CD4-positive, alpha-beta T cell treated with Interleukin-4 for 4 hours (primary cell): ENCODE measurements around the gene PTH2.
"Not testable (repeated sequence)": the region's sequence is repeated elsewhere in the genome, so short reads cannot be mapped to it uniquely, and the experiment has no call there.

Source experiments
- DNase-seq: peaks from one replicate; pipeline ENCODE4 v3.0.0-alpha.2; 2020

Gene PTH2

DNA sequence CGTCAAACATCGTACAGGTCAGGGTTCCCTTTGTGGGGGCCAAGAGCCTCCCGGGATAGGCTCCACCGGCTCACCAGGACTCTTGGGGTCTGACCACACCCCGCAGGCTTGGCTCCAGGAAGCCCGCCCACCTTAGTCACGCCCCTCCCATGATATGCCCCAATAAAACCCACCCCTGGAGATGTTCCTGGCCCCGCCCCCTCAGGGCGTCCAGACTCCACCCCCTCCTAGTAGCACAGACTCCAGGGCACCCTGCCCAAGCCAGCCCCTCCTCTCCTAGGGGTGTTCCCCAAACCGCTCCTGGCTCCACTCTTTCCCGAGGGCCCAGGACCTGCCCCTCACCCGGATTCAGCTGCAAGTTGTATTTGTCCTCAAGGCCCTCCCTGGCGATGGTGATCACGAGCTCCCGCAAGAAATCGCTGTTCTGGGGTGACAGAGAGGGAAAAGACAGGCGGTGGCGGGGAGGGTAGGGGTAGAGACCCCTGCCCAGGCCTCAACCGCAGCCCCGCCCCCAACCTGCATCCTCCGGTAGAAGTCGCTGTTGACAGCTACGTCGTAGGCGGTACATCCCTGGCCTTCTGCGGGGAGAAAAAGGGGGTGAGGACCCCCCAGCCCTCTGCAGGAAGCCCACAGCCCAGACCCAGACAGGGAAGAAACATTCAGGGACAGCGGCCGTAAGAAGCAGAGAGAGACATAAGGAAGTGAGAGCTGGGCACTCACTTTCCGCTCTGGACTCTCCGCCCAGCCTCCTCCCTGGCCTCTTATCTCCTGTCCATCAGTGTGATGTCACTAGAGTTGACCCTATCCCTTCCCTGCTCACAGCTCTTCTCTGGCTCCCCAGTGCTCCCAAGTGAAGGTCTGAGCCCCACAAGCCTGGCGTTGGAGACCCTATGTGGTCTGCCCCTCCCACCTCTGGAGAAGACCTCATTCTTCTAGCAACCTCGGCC lies 24.5 kb upstream of the PTH2 start:
- DNase-seq = no peak

DNA sequence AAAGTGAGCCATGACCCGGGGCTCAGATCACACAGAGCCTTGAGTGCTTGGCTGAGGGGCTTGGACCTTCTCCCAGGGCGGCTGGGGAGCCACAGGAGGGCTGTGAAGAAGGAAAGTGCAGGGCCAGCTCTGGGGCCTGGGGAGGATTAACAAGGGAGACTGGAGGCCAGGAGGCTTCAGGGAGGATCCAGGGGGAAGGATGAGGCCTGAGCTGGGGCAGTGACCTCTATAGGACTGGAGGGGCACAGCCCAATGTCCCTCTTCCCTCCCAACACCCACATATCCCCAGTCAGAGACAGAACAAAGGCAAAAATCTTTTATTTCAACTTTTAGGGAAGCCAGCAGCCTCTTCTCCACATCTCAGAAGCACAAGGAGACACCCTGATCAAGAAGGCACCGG lies 22.8 kb upstream of the PTH2 start:
- DNase-seq = no peak

DNA sequence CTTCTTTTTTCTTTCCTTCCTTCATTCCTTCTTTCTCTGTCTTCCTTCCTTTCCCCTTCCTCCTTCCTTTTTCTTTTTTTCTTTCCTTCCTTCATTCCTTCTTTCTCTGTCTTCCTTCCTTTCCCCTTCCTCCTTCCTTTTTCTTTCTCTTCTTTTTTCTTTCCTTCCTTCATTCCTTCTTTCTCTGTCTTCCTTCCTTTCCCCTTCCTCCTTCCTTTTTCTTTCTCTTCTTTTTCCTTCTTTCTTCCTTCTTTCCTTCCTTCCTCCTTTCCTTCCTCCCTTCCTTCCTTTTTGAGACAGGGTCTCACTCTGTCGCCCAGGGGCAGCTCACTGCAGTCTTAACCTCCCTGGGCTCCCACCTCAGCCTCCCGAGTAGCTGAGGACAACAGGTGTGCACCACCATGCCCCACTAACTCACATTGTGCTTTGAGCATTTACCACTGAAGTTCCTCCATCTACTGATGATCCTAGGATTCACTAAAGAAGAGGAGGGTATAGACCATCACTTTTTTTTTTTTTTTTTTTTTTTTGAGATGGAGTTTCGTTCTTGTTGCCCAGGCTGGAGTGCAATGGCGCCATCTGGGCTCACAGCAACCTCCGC lies 21.0 kb upstream of the PTH2 start:
- not testable (repeated sequence) for DNase-seq

DNA sequence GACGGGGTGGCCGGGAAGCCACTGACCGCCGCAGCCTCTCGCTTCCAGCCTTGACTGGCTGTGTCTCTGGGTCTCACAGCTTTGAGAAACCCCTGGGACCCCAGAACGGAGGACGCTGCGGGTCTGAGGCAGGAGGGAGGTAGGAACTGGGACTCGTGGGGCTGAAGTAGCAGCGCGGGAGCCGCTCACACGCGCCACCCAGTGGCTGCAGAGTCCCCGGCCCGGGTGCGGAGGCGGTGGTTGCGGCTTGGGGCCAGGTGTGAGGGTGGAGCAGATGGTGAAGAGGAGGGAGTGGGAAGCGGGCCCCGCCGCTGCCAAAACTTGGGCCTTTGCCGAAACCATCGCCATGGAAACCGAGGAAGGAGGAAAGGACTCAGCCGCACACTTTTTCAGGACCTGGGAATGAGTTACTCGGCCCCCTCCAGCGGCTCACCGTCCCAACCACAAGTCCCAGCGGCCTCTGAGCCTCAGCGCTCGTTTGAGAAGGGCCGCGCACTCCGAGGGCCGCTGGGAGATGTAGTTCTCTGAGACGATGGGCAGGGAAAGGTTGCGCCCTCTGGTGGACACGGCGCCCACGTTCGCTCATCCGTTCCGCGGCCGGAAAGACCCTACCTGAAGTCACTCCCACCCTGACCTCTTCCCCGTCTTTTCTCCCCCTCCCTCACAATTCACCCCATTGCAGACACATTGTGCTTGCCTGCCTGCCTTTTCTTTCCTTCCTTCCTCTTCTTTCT lies 20.3 kb upstream of the PTH2 start:
- DNase-seq = peak; percentile 92

DNA sequence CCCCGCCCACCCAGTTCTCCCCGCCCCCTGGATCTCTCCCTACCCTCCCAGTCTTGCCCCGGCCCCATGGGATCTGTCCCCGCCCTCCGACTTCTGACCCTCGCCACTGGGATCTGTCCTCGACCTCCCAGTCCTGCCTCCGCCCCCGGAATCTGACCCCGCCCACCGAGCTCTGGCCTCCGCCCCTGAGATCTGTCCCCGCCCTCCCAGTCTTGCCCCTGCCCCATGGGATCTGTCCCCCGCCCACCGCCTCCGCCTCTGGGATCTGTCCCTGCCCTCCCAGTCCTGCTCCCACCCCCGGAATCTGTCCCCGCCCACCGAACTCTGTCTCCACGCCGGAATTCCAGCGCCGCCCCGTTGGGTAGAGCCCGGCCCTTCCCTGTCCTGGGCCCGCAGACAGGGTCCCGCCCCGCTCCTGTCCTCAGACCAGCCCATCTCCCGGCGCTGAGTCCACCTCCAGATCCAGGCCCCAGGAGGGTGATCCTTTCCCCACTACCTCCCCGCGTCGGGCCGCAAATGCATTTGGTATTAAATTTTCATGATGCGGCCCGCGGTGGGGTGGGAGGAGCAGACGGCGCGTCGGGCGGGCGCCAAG lies 19.6 kb upstream of the PTH2 start:
- DNase-seq = no peak

DNA sequence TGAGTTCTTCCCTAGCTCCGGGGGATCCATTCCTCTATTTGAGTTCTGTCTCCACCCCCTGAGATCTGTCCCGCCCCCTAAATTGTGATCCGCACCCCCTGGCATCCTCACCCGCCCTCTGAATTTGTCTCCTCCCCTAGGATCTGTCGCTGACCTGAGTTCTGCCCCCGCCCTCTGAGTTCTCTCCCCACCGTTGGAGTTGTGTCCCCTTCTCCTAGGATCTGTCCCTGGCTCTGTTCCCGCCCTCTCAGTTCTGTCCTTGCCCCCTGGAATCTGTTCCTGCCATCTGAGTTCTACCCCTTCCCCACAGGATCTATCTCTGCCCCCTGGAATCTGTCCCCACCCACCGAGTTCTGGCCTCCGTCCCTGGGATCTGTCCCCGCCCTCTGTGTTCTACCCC lies 19.1 kb upstream of the PTH2 start:
- DNase-seq = no peak

DNA sequence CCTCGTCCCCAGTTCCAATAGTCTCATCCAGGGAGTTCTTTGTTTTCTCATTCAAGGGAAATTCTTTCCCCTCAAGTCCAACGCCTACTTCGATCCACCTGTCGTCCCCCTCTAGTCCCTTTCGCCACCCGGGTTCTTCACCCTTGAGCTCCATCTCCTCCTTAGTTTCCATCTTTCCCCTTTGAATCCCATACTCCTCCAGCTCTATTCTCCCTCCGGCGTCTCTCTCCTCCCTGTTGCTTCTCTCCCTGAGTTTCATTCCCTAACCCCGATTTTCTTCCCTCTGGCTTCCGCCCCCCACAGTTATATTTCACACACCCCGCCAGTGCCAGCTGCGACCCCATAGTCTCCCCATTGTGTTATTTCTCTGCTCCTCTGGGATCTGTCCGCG lies 18.7 kb upstream of the PTH2 start:
- DNase-seq = no peak

DNA sequence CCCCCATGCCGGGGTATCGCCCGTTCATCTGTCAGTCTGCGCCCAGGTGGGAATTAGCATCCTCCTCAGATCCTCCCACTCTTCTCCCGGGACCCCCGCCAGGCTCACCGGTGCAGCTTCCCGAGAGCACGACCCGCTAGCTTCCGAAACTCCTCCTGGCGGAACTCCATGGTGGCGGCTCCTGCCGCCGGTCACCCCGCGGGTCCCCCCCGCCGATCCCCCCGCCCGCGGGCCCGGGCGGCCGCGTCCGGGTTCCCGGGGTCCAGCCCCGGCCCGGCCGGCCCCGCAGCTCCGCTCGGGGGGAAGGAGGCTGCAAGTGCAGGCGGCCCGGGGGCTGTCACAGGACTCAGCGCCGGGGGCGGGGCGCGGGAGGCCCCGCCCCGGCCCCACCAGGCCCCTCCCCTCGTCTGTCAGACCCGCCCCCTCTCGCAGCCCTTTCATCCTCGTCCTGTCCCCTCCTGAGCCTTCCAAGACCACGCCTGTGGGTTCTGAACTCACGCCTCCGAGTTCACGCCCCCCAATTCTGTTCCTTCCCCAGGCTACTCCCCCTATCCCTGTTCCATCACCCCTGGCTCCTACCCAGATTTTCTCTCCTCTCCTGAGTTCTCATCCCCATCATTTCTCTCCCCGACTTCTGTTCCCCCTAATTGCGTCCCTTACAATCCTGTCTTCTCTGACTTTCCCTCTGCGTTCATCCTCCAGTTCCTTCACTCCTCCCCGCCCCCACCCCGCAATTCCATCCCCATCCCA lies 18.1 kb upstream of the PTH2 start, which contains the start of gene SLC17A7:
SLC17A7 (minus strand) TSS at position 318 of the 750 bp plus-strand sequence; CDS start at position 170, 148 bp downstream.
- DNase-seq = no peak

DNA sequence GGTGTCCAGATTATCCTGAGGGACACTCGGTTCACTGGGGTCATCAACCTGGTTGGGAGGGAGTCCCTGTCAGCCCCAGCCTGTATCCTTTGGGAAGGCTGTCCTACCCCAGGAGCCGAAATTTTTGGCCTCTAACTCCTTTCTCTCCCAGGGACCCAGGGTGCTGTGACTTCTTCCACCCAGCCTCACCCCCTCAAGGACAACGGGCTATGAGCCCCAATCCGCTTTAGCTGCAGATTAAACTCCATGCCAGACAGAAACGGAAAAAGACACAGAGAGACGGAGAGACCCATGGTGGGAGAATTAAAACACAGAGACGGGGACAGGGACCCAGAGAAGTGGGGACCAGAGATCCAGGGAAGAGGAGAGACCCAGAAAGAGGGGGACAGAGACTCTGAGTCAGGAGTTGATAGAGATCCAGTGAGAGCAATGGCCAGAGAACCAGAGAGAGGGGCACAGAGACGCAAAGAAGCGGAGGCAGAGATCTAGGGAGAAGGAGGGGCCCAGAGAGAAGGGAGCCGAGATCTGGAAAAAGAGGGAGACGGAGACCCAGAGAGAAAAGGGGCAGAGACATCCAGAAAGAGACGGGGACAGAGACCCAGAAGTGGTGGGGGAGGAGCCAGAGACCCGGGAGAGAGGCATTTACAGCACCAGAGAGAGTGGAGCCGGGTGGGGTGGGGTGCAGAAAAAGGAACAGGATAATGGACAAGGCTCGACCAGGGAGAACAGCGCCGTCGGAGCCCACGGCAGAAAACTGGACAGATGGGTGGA lies 17.4 kb upstream of the PTH2 start:
- DNase-seq = no peak

DNA sequence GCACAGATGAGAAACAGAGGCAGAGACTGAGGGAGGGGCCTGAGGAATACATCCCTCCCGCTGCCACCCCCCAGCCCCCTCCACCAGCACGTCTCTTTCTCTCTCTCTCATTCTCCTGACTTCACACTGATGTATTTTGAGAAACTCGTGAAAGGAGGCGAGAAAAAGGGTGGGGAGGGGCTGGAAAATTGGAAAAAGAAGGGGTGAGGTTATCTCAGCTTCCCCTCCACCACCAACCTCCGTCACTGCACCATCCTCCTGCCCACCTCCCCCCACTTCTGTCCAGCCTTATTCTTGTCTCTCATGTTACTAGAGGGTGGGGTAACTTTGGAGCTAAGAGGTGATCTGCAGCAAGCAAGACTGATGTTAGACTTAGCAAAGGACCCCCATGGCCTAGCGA lies 16.6 kb upstream of the PTH2 start:
- no peak for DNase-seq

DNA sequence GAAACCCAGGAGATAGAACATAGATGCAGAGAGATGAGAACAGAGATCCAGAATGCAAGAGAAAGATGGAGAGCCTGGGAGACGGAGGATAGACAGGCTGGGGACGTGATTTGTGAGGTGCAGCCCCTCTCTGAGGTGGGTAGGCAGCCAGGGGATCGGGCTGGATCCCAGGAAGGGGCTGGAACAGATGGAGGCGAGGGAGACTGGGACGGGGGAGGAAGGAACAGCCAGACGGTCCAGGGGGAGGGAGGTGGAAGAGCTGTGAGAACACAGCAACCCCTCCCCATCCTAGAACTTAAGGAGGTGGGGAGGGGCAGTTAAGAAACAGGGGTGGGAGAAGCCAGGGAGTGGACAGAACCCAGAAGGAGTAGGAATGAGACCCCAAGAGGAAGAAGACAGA lies 15.0 kb upstream of the PTH2 start:
- no peak for DNase-seq

DNA sequence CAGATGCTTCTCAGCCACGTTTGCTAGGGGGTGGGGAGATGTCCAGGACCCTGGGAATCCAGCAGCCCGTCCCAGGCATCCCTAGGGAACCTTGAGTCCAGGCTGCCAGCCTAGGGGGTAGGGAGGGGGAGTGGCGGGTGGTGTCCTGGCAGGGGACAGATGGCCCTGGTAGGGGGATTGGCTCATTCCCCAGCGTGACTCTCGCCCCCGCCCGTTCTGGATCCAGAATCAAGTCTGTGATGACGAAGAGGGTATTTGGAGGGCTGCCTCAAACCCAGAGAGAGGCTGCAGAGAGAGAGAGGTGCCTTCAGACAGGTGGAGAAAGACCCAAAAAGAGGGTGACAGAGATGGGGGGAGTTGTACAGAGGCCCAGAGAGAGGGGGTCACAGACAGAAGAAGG lies 14.0 kb upstream of the PTH2 start:
- DNase-seq = no peak

DNA sequence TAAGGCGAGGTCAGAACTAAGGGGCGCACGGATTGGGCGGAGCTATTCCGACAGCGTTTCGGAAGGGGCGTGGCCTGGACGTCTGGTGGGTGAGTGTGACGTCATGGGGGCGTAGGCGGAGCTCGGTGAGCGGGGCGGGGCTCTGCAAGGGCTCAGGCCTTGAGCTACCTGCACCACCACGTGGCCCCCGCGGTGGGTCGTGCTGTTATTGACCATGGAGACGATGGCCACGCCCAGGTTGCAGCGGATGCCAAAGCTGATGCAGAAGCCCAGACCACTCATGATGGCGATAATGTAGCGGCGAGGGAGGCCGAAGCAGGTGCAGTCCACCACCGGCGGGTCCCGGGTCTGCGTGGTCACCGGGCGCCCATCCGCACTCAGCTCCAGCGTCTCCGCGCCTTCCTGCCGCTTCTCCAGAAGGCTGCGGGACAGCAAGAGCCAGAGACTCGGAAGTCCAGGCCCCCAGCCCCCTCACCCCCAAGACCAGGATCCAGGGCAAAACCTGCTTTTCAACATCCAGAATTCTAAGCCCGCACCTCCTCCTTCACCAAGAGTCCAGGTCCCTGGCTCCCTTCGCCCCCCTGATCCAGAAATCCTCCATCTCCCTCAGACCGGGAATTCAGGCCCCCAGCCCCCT lies 13.3 kb upstream of the PTH2 start:
- no peak for DNase-seq

DNA sequence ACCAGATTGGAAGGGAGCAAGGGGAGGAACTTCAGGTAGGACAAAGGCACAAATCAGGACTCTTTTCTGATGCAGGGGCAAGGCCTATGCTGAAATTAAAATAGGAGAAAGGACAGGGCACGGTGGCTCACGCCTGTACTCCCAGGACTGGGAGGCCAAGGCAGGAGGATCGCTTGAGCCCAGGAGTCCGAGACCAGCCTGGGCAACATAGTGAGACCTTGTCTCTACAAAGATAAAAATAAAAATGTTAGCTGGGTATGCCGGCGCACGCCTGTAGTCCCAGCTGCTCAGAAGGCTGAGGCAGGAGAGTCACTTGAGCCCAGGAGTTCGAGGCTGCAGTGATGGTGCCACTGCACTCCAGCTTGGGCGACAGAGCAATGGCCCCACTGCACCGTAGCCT lies 12.4 kb upstream of the PTH2 start:
- DNase-seq = no peak

DNA sequence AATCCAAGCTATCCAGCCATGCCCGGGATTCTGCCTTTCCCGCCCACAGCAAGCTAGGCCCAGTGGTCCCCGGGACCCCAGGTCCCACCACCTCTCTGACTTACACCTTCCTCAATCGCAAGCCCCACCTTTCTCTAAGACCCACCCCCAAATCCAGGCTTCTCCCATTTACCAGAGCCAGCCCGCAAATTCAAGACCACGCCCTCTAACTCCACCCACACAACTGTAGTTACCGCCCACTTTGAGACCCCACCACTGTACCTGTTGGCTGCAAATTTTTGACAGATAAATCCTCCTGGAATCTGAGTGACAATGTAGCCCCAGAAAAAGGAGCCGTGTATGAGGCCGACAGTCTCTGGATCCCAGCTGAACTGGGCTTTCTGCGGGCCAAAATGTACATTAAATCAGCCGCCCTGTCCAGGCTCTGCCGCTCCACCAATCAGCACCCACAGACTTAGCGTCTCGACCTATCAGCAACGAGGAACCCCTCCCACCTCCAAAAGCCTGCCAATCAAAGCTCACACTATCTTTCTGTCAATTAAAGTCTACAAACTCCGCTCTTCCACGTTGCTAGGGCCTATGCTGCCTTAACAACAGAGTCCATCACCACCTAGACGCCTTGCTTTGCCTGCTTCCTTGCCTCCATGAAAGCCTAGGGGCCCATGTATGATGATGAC lies 11.8 kb upstream of the PTH2 start:
- DNase-seq = no peak

DNA sequence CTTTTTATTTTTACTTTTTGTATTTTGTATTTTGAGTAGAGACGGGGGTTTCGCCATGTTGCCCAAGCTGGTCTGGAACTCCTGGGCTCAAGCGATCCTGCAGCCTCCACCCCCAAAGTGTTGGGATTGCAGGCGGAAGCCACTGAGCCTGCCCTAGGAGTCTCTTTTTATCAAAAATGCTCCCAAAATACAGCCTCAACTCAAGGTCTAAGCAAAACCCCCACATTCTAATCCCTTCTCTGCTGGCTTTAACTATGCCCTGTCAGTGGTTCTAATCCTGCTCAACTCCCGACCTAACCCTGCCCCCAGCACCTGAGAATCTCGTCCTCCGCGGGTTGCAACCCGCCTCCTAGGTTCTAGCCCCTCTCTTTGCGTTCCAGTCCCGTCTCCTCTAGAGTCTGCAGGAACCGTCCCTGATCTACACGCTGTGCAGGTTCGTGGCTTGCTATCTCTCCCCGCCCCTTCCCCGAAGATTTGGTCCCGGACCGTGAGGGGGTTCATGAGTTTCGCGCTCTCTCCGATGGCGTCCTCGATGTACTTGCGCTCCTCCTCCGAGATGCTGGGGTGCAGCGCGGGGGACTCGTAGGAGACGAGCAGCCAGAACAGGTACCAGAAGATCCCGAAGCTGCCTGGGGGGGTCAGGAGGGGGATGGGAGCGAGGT lies 10.1 kb upstream of the PTH2 start:
- DNase-seq = no peak

DNA sequence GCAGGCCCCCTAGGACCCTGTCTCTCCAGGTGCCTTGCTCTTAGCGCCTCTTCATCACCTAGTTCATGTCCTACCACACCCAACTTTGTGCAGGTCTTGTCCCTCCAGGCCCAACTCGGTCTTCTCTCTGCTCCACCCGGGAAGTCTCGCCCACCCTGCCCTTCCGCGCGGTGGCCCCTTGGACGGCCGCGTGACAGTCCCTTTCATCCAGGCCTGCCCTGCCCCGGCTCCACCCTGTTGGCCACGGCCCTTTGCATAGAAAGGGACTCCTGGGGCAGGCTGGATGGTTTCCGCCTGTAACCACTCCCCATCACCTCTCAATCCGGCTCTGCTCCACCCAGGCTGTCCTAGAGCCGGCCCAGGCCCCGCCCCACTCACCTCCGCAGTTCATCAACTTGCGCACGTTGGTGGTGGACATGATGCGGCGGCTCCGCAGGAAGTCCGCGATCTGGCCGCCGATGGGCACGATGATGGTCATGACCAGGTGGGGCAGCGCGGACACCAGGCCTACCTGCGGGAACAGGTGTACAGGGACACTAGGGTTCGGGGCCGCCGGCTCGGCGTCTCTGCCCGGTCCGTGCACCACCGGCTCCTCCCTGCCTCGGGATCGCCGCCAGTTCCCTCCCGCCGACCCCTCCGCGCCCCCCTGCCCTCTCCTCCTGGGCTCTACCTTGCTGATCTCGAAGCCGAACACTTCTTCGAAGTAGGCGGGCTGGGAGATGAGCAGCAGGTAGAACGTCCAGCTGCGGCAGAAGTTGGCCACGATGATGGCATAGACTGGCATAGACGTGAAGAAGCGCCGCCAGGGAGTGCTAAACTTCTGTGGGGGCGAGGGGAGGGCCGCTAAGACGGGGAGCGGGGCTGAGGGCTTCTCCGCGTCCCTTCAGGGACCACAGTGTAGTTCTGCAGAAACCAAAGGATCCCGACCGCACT lies 9.2 kb upstream of the PTH2 start:
- DNase-seq = no peak

DNA sequence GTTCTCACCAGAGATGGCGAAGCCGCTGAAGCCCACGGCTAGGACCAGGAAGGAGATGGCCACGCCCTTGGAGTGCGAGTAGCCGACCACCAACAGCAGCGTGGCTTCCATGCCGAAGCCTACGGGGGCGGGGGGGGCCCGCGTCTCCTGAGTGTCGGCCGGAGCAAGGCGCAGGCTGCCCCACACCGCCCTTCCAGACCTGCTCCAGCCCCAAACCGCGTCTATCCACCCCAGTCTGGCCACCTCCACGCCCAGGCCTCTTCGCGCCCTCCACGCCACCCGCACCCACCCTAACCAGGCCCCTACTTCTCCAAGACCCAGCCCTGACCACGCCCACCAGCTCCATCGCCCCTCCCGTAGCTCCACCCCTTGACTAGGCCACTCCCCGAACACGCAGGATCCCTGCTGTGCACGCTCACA lies 8.1 kb upstream of the PTH2 start:
- no peak for DNase-seq
